Vagina (tissue), 2 donors: Measurements from ENCODE around the gene ZC3H4.
A peak's percentile ranks its signal among the peaks of the same experiment; 100 is the strongest.

Source experiments
- CTCF ChIP-seq, 3 experiments: fragments of 450-650 bp in 2 of 3; fragments of 200-600 bp in 1 of 3; sonication (generic) in 1 of 3; IDR thresholded peaks; one replicate each; pipeline ENCODE4 v1.5.1; 2017 to 2019; ENCODE audit warnings: antibody characterized with exemption in 3 of 3, mild to moderate bottlenecking in 2 of 3, moderate library complexity in 2 of 3
- POLR2A ChIP-seq, 2 donors: fragments of 450-650 bp; IDR thresholded peaks; one replicate each; pipeline ENCODE4 v1.6.1; 2017; ENCODE audit warnings: antibody characterized with exemption in 2 of 2, mild to moderate bottlenecking in 2 of 2, moderate library complexity in 2 of 2
- POLR2AphosphoS5 ChIP-seq, 2 donors: sonication (generic); formaldehyde crosslinking; IDR thresholded peaks; one replicate each; pipeline ENCODE4 v1.9.0; 2017; ENCODE audit warnings: antibody characterized with exemption in 2 of 2, mild to moderate bottlenecking in 2 of 2, low read depth in 1 of 2; ENCODE audit not compliant: insufficient read depth in 1 of 2

GRCh38 chr19:47109541-47110375, 3.8 kb downstream of the ZC3H4 start:
- no peak for TF ChIP-seq CTCF (IDR thresholded peaks at IDR 0.05)
- TF ChIP-seq POLR2AphosphoS5 (IDR thresholded peaks at IDR 0.05; ENCODE audit: insufficient read depth in 1 of 2, low read depth in 1 of 2) = peak in 1 of 2 donors; percentile 40
- TF ChIP-seq POLR2A (IDR thresholded peaks at IDR 0.05) = no peak
